Cardiac muscle cell (in vitro differentiated cells and primary cell): Measurements from ENCODE around the gene FLCN. TPM values are rescaled to one million over a fixed set of nuclear protein-coding genes. Genes with fewer than 3 reads are reported as not detected.

Source experiments
- polyA plus RNA-seq: library from polyadenylated mRNA; unstranded; fragments of >200 nt; fragmentation: Nextera tagmentation; extraction: Ambion mirVana; gene quantifications from 2 replicates; pipeline ENCODE4 v1.2.1, GENCODE V29; 2016
- total RNA-seq: library from RNA; depleted of rRNA; stranded (reverse); fragments of >200 nt; gene quantifications from 2 replicates; pipeline ENCODE4 v1.2.3, GENCODE V29; 2016

Gene FLCN
- total and polyA plus RNA-seq, 2 experiments from 2014 or later = 12.8 to 34.2 TPM

Other genes with a start within 250 kb of the FLCN start
- gene MPRIP, start 194.7 kb downstream of the FLCN start, total RNA-seq = 90.9 and 172 TPM in 2 replicates
- gene MPRIP, start 194.7 kb downstream of the FLCN start, polyA plus RNA-seq = 80.4 and 117 TPM in 2 replicates
- 0.42 and 1.1 TPM in 2 replicates for gene PLD6, start 30.8 kb downstream of the FLCN start, total RNA-seq
- gene PLD6, start 30.8 kb downstream of the FLCN start, polyA plus RNA-seq = 0.47 and 0.51 TPM in 2 replicates
- gene COPS3, start 44.1 kb upstream of the FLCN start, total RNA-seq = 51.1 and 67.8 TPM in 2 replicates
- 98.4 and 123 TPM in 2 replicates for gene COPS3, start 44.1 kb upstream of the FLCN start, polyA plus RNA-seq
- gene NT5M, start 66.2 kb upstream of the FLCN start, total RNA-seq = 38.5 and 52.8 TPM in 2 replicates
- gene NT5M, start 66.2 kb upstream of the FLCN start, polyA plus RNA-seq = 32.9 and 57.5 TPM in 2 replicates
- 34.0 and 38.2 TPM in 2 replicates for gene MED9, start 239.8 kb upstream of the FLCN start, total RNA-seq
- 27.9 and 42.3 TPM in 2 replicates for gene MED9, start 239.8 kb upstream of the FLCN start, polyA plus RNA-seq